GM21786 (cell line): ENCODE measurements around the gene KCNQ5.

Experiments used
- ATAC-seq: cut with Tn5 transposase; IDR thresholded peaks from one replicate; pipeline ENCODE4 v1.9.1; 2021; ENCODE audit not compliant: unreplicated experiment

Gene KCNQ5

GRCh38 chr6:72789145-72789544 is 167.3 kb downstream of the KCNQ5 start:
- peak; percentile 63 for ATAC-seq

GRCh38 chr6:72792692-72793091 is 170.8 kb downstream of the KCNQ5 start:
- no peak for ATAC-seq

- no peak for ATAC-seq
Observed at GRCh38 chr6:72793641-72794395, 172.0 kb downstream of the KCNQ5 start.

DNA sequence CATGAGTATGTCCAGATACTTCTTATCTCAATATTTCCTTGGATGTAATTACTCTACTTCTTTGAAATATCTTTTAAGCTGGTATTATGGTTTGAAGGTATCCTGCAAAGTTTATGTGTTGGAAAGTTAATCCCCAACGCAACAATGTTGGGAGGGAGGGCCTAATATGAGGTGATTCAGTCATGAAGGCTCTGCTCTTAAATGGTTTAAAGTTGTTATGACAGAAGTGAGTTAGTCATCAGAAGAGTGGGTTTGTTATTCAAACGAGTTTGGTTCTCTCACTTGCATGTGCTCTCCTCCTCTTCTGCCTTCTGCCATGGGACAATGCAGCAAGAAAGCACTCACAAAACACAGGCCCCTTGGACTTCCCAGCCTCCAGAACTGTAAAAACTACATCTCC is 176.3 kb downstream of the KCNQ5 start:
- no peak for ATAC-seq

DNA sequence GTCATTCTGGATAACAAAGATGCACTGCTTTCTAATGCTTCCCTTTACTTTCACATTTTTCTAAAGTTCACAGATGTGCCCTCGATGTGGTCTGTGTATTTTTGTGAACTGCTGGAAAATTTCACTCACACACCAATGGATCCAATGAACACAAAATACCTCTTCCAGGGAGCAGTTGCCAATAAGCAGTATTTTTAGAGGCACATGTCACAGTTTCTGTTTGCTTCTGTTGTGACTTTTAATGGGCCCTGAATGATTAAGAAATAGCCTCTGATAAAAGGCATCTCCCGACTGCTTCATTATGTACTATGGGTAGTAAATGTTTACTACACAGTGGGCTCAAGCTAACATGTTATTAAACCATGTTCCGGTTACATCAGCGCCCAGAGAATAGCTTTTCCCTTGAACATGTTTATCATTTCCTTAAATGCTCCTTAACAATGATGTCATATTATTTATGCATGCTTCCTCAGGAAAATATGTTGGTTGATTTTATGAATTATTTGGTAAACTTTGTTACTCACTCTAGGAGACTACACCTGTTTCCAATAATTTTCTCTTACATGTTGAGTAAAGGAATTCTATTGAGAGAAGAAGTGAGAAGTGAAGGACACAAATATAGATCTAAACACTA is 188.0 kb downstream of the KCNQ5 start:
- ATAC-seq = no peak

DNA sequence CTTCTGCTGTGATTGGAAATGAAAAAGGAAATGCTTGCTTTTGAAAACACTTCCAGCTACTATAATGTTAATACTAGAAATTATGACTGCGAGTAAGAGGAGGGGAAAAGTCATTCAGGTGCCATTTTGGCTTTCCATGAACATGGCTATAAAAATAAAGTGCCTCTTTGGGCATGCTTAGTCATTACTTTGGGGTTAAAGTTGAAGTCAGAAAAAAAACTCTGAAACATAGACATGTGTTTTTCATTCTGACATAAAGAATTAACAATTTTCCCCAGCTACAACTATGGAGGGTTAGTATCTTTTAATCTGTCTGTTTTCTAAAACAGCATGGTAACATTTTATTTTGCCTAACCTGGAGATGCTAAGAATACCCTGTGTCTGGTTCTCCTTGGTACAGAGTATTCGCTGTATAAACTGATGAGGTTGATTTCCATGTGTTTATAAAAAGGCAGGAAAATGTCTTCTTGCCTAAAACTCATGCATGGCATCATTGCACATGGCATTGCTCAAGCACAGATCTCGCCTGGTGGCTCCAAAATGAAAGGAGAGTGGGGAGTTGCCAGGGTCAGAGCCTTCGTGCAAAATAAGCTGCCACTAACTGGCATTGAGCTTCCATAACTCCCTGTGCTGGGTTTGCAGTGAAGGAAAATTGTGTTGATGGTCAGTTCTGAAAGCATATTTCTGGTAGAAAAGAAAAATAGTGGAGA is 188.9 kb downstream of the KCNQ5 start:
- no peak for ATAC-seq

DNA sequence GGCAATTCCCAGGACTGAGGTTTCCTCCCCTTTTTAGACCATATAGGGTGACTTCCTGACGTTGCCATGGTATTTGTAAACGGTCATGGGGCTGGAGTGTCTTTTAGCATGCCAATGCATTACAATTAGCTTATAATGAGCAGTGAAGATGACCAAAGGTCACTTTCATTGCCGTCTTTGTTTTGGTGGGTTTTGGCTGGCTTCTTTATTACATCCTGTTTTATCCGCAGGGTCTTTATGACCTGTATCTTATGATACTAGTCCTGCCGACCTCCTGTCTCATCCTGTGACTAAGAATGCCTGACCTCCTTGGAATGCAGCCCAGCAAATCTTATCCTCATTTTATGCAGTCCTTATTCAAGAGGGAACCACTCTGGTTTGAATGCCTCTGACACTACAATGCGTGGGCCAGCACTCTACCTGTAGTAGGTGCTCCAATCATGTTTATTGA is 190.1 kb downstream of the KCNQ5 start:
- no peak for ATAC-seq

- no peak for ATAC-seq
Observed at GRCh38 chr6:72813807-72814596, 192.1 kb downstream of the KCNQ5 start.

DNA sequence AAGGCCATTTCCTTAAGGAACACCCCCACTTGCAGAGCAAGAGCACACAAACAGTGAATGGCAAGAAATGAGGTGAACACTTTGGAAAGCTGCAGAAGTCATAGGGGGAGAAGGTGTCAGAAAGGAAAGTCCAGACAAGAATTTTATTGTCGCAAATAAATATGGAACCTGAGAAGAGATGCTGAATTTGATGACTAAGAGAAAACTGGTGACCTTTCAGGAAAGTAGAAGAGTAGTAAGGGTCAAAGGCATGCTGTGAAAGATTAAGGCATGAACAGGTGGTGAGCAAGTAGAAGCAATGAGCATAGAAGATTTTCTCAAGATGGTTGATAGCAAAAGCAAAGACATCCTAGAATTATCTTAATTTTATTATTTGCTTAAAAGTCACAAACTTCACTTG is 194.2 kb downstream of the KCNQ5 start:
- ATAC-seq = no peak

DNA sequence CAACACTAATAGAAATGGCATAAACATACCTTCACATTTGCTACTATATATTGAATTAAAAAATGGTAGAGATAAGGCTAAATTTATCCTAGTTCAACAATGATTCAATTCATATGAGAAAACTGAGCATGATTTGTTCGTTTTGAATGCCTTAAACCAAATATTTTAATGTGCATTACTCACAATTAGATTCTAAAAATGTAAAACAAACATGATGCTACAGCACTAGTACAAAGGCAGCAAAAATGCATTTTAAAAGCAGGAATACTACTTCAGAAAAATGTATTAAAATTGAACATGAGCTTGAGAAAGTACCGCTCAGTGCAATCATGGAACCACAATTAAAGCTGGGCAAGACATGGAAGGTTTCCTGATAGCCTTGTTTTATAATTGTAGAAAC is 195.3 kb downstream of the KCNQ5 start:
- ATAC-seq = no peak

DNA sequence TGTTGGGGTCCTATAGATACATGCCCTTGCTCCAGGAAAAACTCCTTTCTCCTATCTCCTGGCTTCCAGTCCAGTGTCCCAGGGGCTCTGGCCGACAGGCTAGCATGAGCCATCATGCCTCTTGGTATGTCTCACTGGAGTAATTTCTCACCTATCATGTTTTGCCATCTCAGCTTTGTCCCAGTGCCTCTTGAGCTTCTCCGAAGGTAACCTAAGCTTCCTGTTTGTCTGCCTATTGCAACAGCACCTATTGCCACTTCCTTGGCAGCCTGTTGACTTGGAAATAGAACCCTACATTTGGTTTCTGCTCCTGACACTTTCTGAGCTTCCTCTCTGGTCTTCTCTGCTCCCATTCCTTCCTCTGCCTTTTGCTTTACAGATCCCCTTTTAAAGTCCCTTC is 197.7 kb downstream of the KCNQ5 start:
- ATAC-seq = no peak

DNA sequence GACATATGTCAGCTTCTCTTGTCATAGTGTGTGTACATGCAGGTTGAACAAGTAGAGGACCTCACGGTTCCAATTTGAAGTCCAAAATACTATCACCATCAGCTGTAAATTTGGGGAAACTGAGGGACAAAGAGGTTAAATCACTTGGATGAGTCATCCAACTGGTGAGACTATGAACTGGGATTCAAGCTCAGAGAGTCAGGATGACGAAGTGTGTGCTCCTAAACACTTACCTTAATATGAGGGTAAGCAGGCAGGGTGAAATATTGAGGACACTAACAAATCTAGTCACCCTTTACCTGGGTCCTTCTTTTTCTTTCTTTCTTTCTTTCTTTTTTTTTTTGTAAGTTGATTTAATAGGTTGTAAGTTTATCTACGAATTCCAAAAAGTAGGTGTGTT is 198.3 kb downstream of the KCNQ5 start:
- ATAC-seq = no peak

DNA sequence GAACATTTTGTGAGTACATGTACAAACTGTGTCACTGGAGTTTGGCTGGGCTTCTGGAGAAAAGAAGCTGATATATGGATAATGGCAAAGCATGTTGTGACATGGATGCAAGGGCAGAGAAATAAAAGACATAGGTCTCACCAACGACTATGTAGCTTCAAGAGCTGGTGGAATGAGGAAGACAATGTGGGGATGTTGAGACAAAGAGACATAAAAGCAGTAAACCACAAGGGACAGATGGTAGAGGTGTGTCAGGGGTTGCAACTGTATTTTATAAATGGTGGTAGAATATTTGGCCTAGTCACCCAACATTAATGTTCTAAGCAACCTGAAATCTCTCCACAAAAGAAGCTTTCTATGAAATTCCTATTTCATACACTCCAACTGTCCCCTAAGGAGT is 199.0 kb downstream of the KCNQ5 start:
- ATAC-seq = no peak

- no peak for ATAC-seq
Observed at GRCh38 chr6:72822023-72822422, 200.2 kb downstream of the KCNQ5 start.

- ATAC-seq = no peak
Observed at GRCh38 chr6:72822691-72823090, 200.8 kb downstream of the KCNQ5 start.

GRCh38 chr6:72824833-72825232 is 203.0 kb downstream of the KCNQ5 start:
- peak; percentile 68 for ATAC-seq

DNA sequence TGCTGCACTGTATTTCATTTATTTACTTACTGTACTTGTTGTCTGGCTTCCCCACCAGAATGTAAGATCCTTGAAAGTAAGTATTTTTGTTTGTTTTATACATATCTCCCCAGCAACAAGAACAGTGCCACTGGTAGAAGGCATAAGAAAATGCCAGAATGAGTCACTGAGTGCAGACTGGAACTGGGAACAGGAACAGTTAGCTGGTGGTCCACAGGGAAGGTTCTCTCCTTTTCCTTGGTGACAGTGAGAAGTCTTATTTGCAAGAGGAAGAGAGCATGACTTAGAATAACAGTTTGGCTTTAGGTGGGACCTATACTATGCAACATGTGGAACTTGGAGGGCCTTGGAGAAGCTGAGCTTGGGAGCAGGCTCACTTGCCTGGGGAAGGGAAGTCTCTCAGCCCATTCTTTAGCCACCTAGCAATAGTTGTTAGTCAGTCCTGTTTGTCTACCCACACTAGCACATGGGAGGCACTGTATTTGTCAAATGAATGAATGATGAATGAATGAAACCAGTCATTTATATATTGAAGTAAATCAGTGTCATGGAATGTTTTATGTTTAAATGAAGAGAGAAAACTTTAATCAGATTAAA is 203.5 kb downstream of the KCNQ5 start:
- peak; percentile 41 for ATAC-seq

GRCh38 chr6:72826037-72826436 is 204.2 kb downstream of the KCNQ5 start:
- no peak for ATAC-seq

DNA sequence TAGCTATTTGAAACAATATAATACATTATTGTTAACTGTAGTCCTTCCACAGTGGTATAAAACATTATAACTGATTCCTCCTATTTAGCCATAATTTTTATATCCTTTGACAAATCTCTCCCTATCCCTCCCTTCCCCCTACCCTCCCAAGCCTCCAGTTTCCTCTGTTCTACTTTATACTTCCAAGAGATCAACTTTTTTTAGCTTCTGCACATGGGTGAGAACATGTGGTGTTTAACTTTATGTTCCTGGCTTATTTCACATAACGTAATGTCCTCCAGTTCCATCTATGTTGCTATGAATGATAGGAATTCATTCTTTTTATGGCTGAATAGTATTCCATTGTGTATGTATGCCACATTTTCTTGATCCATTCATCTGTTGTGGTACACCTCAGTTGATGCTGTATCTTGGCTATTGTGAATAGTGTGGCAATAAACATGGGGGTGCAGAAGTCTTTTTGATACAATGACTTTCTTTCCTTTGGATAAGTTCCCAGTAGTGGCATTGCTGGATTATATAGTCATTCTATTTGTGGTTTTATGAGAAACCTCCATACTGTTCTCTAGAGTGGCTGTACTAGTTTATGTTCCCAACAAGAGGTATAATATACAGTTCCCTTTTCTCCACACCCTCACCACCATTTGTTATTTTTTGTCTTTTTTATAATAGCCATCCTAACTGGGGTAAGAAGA is 205.0 kb downstream of the KCNQ5 start:
- no peak for ATAC-seq

- ATAC-seq = no peak
Observed at GRCh38 chr6:72828904-72829303, 207.0 kb downstream of the KCNQ5 start.
